Activated CD4-positive, alpha-beta T cell treated with anti-CD3 and anti-CD28 coated beads, Interleukin-2, Interleukin-6, amounts not matched to agents 100 ng/mL and 50 ng/mL, durations not matched to agents 16 hours and 8 hours (primary cell): ENCODE results near the gene DOCK9.

Experiments used
- DNase-seq: peaks from one replicate; pipeline ENCODE4 v3.0.0-alpha.2; 2020

Gene DOCK9

DNA sequence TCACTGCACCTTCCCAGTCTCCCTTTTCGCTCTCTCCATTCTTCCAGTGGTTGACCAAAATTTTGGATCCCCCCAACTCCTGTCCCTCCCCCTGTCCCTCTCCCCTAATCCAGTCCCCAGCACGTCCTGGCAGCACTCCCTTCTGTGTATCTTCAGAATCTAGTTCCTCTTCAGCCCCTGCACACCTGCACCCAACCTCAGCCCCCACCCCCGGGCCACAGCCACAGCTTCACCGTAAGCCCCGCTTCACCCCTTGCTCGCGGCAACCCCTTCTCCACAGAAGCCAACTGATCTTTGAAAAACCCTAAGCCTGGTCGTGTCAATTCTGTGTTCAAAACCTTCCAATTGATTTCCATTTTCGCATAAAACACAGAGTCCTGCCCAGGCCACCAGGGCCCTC lies 189.9 kb downstream of the DOCK9 start:
- DNase-seq: no peak

DNA sequence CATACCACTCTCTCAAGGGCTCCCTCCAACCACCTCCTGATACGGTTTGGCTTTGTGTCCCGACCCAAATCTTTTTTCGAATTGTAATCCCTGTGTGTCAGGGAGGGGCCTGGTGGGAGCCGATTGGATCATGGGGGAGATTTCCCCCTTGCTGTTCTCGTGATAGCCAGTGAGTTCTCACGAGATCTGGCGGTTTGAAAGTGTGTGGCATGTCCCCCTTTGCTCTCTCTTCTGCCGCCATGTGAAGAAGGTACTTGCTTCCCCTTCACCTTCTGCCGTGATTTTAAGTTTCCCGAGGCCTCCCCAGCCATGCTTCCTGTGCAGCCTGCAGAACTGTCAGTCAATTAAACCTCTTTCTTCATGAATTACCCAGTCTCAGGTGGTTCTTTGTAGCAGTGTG lies 190.7 kb downstream of the DOCK9 start:
- DNase-seq: no peak

DNA sequence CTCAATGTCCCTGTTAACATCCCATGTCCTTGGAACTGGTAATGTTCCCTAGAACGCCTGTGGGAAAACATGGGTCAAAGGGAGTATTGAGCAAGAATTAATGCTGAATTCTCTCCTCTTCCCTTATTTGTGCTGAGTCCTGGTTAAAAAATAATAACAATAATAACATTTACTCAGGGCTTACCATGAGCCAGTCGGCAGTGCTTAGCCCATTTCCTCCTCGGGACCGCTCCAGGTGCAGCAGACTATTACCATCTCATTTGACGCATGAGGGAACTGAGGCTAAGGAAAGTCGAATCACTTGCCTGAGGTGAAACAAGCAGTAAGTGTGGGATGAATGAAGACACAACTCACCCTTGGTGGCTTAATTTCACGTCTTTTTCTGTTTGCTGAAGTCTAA lies 191.8 kb downstream of the DOCK9 start:
- DNase-seq: no peak

DNA sequence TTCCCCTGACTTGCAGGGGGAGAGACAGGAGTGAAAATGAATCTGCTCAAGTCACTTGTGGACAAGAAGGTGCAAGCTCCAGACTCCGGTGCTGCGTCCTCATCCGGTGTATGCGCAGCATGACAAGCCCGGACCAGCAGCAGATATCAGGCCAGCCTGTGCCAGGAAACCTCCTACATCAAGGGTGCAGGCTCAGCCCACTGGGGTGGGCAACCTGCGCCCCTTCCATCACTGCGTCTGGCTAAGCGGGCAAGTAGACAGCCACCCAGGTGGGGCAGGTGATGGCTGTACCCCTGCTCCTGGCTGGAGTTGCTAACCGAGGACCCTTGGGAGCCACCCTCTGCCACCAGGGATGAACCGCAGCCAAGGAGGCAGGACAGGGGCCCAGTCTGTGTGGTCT lies 192.5 kb downstream of the DOCK9 start:
- no peak for DNase-seq

DNA sequence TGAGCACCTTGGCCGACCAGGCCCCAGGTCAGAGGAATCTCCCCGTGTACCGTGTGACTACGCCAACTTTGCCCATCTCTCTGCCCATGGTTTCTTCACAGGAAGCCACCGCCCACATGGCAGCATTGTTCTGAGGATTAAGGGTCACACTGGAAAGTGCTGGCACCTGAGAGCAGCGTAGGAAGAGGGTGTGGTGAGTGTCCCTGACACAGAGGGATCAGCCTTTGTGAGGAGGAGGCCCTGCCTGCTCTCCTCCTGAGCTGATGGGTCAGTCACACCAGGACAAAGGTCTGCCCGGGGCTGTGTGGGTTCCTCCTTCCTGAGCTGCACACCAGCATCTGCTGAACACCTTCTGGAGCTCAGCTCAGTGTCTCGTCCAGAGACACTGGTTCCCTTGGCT lies 193.2 kb downstream of the DOCK9 start:
- DNase-seq: no peak

DNA sequence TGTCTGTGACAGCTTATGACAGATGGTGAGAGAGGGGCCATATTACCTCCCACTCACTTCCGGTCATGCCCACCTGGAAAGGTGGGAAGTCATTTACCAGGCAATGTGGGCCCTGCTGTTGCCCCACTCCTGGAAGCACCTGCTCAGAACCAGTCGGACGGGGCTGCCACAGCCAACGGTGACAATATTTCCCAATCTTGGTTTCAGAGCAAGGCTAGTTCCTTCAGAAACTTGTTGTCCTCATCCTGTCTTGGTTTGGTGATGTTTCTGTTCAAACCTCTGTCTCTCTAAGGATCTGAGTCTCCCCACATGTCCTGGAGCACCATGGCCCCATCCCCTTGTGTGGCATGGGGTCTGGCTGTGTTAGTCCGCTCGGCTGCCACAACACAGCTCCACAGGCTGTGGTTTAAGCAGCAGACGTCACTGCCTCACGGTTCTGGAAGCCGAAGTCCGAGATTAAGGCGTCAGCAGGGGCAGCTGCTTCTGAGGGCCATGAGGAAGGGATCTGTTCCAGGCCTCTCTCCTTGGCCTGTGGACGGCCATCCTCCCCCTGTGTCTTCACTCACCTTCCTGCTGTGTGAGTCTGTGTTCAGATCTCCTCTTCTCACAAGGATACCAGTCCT lies 193.9 kb downstream of the DOCK9 start:
- DNase-seq: no peak

DNA sequence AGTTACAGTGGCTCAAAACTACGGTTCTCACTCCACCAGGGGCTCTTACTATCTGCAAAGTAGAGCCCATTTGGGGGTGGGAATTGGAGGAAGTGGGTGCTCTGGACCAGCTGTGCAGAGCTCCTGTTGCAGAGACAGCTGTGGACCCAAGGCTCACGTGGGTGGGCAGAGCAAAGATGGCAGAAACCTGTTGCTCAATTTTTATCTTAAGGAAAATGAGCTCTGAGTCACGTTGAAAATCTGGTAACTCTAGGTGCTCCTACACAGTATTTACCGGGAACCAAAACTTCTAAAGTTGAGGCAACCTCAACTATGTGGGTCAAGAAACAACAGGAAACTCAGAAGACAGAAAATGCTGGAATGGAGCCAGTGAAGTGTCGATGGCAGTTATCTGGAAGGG lies 195.2 kb downstream of the DOCK9 start:
- no peak for DNase-seq

DNA sequence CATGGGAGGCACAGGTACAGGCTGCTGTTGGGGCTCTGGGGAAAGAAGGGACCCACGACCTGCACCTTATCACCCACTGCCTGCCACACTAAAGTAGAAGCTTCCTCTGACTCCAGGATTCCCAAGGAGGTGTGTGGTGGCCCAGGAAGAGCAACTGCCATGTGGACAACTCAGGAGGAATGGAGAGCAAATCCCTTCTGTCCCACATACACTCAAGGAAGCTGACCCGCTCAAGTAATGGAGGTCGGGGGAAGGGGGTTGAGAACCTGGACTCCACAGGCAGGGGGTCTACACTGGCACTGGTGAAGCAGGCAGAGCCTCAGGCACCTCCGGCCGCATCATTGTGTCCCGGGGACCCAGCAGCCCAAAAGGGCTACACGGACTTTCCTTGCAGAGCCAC lies 196.0 kb downstream of the DOCK9 start:
- DNase-seq: no peak

DNA sequence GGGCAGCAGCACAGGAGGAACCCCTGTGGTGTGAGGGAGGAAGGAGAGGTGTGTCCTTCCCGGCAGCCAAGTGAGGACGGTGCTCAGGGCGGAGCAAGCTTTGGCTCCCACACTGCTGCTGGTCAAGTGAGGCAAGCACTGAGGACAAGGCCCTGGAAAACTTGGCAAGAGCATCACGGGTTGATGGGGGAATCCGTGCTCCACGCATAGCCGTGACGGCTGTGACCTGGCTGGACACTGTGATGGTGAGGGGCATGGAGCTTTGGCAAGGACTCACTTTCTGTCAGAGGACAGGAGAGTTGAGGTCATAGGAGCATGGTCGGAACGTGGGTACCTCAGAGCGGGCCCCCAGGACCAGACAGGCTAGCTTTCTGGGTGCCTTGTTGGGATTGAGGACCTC lies 196.4 kb downstream of the DOCK9 start:
- DNase-seq: no peak

DNA sequence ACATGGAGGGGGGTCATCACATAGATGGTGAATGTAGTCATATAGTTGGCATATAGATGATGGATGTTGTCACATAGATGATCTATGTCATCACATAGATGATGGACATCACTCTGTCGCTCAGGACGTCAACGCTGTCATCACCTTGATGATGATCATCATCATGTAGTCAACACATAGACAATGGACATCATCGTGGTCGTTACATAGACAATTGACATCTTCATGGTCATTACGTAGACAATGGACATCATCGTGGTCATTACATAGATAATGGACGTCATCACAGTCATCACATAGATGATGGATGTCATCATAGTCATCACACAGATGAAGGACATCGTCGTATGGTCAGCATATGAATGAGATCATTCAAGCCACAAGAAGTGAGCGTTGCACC lies 196.8 kb downstream of the DOCK9 start:
- DNase-seq: no peak

DNA sequence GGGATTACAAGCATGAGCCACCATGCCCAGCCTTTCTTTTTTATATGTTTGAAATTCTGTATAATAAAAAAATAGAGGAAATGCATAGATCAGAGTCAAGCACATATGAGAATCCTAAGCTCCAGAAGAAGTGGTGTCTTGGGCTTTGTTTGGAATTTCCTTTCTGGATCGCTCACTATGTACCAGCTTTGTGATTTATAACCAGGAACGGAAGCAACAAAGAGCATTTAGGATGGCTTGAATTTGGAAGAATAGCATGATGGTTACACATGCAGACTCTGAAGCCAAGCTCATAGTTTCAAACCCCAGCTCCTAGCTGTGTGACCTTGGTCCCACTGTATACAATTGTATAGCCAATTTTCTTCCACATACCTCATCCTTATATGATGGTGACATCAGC lies 197.4 kb downstream of the DOCK9 start:
- DNase-seq: no peak

DNA sequence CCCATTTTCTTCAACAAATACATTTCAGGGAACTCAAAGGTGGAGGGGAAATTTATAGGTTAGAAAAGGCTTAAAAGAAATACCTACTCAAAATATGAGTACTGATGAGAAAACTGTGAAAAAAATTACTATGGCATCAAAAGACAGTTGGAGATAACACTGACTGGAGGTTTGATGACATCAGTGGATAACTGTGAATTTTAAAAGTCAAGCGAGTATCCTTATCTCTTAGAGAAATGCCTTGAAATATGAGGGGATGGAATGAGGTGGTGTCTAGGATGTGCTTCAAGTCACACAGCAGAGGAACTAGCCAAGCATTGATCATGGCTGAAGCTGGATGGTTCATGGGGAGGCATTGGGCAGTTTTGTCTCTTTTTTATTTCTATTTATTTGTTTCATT lies 198.2 kb downstream of the DOCK9 start:
- DNase-seq: no peak

DNA sequence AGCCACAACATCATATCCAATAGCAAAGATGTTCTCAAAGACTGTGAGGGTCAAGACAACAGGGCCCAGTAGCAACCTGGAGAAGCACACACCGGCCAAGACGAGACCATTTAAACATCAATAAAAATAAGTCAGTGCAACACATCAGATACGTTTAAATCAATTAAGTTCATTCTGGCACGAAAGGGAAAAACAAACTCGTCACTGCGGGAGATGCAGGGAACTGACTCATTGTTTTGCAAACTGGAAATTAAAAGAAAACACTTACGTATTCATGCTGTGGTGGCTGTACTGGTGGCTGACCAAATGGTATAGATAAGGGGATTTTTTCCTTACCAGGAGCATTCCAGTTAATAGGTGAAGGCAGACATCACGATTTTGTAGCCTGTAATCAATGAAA lies 199.1 kb downstream of the DOCK9 start:
- no peak for DNase-seq

DNA sequence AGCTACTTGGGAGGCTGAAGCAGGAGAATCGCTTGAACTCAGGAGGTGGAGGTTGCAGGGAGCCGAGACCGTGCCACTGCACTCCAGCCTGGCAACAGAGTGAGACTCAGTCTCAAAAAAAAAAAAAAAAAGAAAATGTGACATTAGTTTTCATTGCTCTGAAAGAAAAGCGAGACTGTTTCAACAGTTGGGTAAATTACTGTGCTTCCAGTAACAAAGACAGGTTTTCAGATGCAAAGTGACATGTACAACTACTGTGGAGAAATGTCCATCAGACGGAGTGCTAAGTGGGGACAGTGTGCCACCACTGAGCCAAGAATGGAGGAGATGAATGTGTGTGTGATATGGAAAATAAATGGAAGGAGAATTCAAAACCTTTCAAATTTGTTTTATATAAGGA lies 201.2 kb downstream of the DOCK9 start:
- DNase-seq: no peak

DNA sequence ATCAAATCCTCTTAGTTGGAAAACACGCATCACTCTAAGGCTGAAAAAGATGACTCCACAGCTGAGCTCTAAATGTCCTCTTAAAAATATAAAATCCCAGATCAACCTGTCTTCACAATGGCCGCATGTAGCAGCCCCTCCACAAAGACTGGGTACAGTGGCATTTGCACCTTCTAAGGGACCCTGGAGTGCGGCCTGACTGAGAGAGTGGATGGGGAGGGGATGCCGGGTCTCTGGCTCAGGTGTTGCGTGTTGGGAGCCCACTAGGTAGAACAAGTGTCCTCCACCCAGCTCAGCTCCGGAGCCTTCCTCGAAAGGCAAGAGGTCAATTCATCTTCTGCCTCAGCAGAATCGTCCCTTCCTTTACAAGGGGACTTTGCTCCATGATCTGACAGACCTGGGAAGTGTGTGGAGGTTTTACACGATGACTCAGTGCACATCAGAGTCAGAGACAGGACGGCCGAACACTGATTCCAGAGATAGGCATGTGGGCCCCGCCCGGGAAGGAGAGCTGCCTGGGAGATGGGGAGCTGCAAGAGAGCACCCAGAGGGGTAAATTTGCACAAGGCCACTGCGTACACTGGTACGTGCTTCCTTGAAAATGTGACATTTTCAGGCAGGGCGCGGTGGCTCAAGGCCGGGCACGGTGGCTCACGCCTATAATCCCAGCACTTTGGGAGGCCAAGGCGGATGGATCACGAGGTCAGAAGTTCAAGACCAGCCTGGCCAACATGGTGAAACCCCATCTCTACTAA lies 201.8 kb downstream of the DOCK9 start:
- DNase-seq: no peak

DNA sequence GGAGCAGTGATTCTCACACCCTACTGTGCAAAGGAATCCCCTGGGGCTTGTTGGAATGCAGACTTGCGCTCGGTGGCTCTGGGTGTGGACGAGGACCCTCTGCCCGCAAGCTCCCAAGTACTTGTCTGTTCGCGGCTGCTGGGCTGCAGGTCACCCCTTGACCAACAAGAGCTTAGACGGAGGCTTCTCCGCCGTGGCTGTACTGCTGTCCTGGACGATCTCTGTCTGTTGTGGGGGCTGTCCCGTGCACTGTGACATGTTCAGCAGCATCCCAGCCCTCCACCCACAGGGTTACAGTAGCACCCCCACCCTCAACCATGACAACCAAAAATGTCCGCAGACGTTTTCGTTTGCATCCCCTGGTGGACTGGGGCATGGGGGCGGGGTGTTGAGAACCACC lies 202.5 kb downstream of the DOCK9 start:
- DNase-seq: no peak

DNA sequence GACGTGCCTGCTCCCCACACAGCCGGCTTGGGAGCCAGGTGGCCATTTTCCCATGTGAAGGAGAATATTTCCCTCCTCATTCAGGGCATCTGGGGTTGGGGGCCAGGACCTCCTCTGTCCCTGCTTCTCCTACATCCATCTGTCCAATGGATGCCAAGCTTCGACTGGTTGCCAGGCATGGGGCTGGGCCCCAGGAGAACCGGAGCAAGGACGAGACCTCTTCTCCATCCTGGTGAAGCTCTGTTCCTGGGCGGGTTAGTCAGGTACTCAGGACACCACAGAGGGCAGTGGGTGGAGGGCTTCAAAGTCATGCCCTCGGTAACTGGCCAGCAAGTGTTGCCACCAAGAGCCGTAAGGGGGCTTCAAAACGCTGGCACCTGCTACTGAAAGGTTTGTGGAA lies 203.1 kb downstream of the DOCK9 start:
- DNase-seq: no peak

DNA sequence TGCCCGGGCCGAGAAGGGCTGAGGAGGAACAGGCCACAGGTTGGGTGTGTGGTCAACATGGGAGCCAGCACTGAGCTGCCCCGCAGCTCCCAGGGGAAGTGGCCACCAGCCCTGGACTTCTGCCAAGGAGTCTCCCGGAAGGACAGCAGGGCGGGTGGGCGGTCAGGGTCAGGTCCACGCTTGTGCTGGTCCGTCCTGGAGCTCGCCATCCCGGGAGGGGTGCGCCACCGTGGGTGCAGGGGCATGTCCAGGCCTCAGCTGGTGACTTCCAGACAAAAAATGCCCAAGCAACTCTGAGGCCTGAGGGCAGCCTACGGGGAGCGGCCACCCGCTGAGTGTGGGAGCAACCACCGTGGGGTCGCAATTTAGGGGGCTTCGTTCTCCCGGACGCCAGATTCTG lies 203.9 kb downstream of the DOCK9 start:
- no peak for DNase-seq

DNA sequence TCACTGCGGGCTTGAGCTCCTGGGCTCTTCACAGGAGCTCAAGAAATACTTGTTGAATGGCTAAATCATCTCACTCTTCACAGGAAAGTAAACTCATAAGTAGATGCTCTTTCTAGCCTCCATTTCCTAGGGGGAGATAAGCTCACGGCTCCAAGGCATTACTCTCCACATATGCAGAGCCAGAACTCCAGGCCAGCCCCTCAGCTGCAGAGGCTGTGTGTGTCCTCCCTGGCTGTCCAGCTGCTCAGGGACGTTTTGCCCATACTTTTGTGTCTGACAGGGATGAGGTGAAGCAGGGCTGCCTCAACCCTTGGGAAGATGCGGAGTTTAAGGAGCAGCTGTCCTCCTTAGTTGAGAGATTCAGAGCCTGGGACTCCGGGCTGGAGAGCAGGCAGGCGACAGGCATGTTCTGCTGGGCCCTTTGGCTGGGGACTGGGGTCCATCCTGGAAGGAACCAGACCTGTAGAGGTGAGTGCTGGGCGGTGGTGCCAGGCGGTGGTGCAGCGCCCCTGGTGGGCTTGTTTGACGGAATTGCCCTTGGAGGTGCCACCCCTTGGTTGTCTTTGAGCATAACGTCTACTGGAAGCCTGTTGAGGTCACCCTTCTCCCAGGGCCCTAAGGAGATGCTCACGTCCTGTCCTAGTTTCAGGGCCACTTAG lies 204.9 kb downstream of the DOCK9 start:
- DNase-seq: no peak

DNA sequence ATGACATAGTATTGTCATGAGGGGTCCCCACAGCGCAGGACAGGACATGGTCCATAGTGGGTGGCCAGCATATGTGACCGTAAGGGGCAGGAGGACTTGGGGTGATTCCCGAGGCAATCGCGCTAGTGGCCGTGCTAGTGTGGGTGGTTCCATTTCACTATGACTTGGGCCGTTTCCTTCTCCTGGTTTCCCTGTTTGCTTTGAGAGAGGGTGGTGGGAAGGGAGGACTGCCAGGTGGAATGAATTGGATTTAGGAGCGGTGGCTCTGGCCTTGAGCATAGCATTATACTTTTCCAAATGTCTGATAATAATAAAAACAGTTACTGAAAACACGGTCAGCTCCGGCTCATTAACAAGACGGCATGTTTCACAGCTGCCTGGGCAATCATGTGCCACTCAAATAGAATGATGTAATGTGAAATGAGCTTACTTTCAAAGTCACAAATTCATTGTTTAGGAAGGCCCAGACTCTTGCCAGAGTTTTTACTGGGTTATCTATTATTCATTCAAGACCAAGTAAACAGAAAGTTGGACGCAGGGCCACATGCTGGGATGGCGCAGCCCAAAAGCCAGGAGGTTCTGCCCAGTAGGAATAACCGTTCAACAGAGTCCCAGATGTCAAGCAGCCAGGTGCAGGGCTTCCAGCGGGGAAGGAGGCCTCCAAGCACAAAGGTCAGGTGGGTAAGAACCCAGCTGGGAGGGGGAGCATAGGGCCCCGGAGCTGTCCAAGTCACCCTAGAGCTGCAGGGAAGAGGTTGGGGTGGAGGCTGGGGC lies 205.8 kb downstream of the DOCK9 start:
- DNase-seq: no peak

DNA sequence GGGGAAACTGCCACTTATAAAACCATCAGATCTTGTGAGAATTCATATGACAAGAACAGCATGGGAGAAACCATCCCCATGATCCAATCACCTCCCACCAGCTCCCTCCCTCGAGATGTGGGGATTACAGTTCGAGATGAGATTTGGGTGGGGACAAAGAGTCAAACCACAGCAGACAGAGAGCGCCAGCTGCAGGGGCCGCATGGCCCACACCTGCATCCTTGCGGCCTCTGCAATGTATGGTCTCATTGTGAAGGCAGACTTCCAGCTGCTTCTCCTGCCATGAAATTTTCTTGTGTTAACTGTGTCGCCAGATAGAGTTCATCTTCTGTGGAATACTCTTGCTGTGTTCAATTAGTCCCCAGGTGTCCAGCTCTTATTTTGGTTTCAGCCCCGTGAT lies 208.1 kb downstream of the DOCK9 start:
- no peak for DNase-seq

DNA sequence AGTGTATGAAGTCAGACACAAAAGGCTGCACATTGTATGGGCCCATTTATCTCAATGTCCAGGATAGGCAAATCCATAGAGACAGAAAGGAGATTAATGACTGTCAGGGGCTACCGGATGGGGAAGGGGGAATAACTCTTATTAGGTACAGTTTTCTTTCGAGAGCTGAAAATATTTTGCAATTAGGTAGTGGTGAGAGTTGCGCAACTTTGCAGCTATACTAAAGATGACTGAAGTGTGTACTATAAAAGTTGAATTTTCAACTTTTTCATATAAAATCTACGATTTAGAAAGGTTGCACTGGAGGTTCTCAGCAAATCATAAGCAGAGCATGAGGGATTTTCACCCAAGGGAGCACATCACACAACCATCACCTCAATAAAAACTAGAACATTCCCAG lies 209.3 kb downstream of the DOCK9 start:
- no peak for DNase-seq

DNA sequence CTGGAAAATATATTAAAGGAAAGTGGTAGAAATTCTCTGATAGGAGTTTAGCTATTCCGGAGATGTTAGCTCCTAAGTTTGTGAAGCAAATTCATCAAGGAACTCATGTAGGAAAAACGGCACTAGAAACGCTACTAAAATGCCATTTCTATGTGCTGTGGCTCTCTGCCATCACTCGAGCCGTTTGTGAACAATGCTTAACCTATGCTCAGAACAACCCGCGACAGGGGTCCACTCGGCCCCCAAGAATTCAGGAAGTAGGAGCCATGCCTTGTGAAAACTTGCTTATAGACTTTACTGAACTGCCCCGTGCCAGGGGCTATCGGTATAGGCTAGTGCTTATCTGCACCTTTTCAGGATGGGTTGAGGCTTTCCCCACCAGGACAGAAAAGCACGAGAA lies 211.2 kb downstream of the DOCK9 start:
- DNase-seq: no peak

DNA sequence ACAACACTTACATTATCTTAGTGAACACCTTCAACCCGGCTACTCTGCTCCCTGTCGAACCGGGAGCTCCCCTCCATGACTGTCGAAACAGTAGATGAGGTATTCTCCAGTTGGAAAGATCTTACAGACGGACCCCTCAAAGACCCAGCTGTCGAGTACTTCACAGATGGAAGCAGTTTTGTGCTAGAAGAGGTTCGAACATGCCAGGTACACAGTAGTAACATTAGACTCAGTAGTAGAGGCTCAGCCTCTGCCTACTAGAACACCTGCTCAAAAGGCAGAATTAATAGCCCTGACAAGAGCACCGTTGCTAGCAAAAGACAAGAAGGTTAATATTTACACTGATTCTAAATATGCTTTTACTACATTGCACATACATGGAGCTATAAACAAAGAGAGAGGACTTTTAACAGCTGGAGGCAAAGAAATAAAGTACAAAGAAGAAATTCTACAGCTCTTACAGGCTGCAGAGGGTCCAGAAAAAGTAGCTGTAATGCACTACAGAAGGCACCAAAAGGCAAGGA lies 211.8 kb downstream of the DOCK9 start:
- DNase-seq: no peak
